CD4-positive, alpha-beta T cell treated with Interleukin-21 for 1 hour (primary cell): ENCODE measurements around the gene TOMM22.

ENCODE experiments used
- DNase-seq: peaks from one replicate; pipeline ENCODE4 v3.0.0-alpha.2; 2020

The TOMM22 gene

GRCh38 chr22:38715852-38716251 lies 34.1 kb downstream of the TOMM22 start:
- no peak for DNase-seq

GRCh38 chr22:38716271-38716670 lies 34.5 kb downstream of the TOMM22 start:
- no peak for DNase-seq

- no peak for DNase-seq
Observed at GRCh38 chr22:38716826-38717225, 35.1 kb downstream of the TOMM22 start.

- DNase-seq, result no peak
Observed at GRCh38 chr22:38717244-38717643, 35.5 kb downstream of the TOMM22 start.

GRCh38 chr22:38718414-38718813 lies 36.7 kb downstream of the TOMM22 start:
- DNase-seq, result no peak

- no peak for DNase-seq
Observed at GRCh38 chr22:38719196-38719595, 37.4 kb downstream of the TOMM22 start.

GRCh38 chr22:38720350-38720749 lies 38.6 kb downstream of the TOMM22 start:
- no peak for DNase-seq

GRCh38 chr22:38721551-38721950 lies 39.8 kb downstream of the TOMM22 start:
- DNase-seq, result no peak

- DNase-seq, result no peak
Observed at GRCh38 chr22:38724176-38724575, 42.4 kb downstream of the TOMM22 start.

GRCh38 chr22:38724926-38725571 lies 43.3 kb downstream of the TOMM22 start:
- DNase-seq, result peak; percentile 67

GRCh38 chr22:38725900-38726655 lies 44.3 kb downstream of the TOMM22 start:
- no peak for DNase-seq

- no peak for DNase-seq
Observed at GRCh38 chr22:38727123-38727522, 45.4 kb downstream of the TOMM22 start.

GRCh38 chr22:38727530-38728451 lies 46.0 kb downstream of the TOMM22 start:
- DNase-seq, result no peak

GRCh38 chr22:38728871-38729796 lies 47.4 kb downstream of the TOMM22 start:
- no peak for DNase-seq

GRCh38 chr22:38729946-38730345 lies 48.2 kb downstream of the TOMM22 start:
- no peak for DNase-seq

GRCh38 chr22:38730411-38730871 lies 48.7 kb downstream of the TOMM22 start:
- no peak for DNase-seq

GRCh38 chr22:38731703-38732161 lies 50.0 kb downstream of the TOMM22 start:
- no peak for DNase-seq

GRCh38 chr22:38732251-38732815 lies 50.6 kb downstream of the TOMM22 start:
- no peak for DNase-seq

- peak; percentile 61 for DNase-seq
Observed at GRCh38 chr22:38733329-38733723, 51.6 kb downstream of the TOMM22 start.

GRCh38 chr22:38733724-38734381 lies 52.1 kb downstream of the TOMM22 start:
- DNase-seq, result no peak

GRCh38 chr22:38734421-38735100 lies 52.8 kb downstream of the TOMM22 start:
- no peak for DNase-seq
